ENCODE results near the gene CLEC4D.
"Not testable (repeated sequence)": the region's sequence is repeated elsewhere in the genome, so short reads cannot be mapped to it uniquely, and the experiment has no call there.

The CLEC4D gene

DNA sequence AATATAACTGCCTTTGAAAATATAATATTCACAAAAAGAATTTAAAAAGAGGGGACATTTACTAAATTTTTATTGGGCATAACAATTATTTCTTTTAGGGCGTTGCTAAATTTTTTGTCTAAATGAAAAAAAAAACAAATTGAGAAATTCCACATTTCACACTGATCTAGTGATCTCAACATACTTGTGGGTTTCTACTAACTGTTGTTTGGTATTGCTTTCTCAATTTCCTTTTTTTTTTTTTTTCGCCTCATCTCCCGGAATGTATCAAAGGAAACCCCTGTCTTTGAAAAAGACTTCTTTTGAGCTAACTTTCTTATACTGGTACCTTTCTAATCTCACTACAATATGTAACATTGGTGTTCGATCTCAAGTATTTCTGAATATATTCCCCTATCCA is at the start of gene CLEC4D:
Gene CLEC4D (plus strand): TSS at position 248 of the 400 bp plus-strand sequence. CDS start 230 bp downstream, outside the sequence.
- DNase-seq (ENCODE audit: low read depth in 1 of 2, low spot score in 1 of 2) = no peak
- in situ Hi-C loops (cut with HindIII; ENCODE audit: low pct_unique_long_range_greater_than_20kb, low sequenced_read_pairs) = no loop called here
- no peak for TF ChIP-seq JUND (IDR thresholded peaks at IDR 0.05; ENCODE audit: low read depth)

GRCh38 chr12:8465301-8465996 is 47.9 kb upstream of the CLEC4D start:
- TF ChIP-seq JUND (IDR thresholded peaks at IDR 0.05; ENCODE audit: low read depth) = no peak
- DNase-seq (ENCODE audit: low read depth in 1 of 2, low spot score in 1 of 2) = no peak
- in situ Hi-C loops (cut with HindIII; ENCODE audit: low pct_unique_long_range_greater_than_20kb, low sequenced_read_pairs) = no loop called here

GRCh38 chr12:8466241-8466640 is 47.1 kb upstream of the CLEC4D start:
- no peak for DNase-seq (ENCODE audit: low read depth in 1 of 2, low spot score in 1 of 2)
- in situ Hi-C loops (cut with HindIII; ENCODE audit: low pct_unique_long_range_greater_than_20kb, low sequenced_read_pairs) = no loop called here
- TF ChIP-seq JUND (IDR thresholded peaks at IDR 0.05; ENCODE audit: low read depth) = no peak

DNA sequence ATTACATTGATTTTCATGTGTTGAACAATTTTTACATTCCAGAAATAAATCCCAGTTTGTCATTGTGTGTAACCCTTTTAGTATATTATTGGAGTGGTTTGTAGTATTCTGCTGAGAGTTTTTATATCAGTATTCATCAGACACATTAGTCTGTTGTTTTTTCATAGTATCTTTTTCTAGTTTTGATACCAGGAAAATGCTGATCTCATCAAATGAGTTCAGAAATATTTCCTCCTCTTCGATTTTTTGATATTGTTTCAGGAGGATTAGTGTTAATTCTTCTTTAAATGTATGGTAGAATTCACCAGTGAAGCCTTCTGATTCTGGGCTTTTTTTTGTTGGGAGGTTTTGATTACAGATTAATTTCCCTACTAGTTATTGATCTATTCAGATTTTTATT is 42.2 kb upstream of the CLEC4D start:
- in situ Hi-C loops (cut with HindIII; ENCODE audit: low pct_unique_long_range_greater_than_20kb, low sequenced_read_pairs) = no loop called here
- TF ChIP-seq JUND (IDR thresholded peaks at IDR 0.05; ENCODE audit: low read depth) = no peak
- DNase-seq (ENCODE audit: low read depth in 1 of 2, low spot score in 1 of 2) = no peak

GRCh38 chr12:8475508-8476203 is 37.6 kb upstream of the CLEC4D start:
- no peak for TF ChIP-seq JUND (IDR thresholded peaks at IDR 0.05; ENCODE audit: low read depth)
- DNase-seq (ENCODE audit: low read depth in 1 of 2, low spot score in 1 of 2) = no peak
- in situ Hi-C loops (cut with HindIII; ENCODE audit: low pct_unique_long_range_greater_than_20kb, low sequenced_read_pairs) = no loop called here

GRCh38 chr12:8482571-8483061 is 30.7 kb upstream of the CLEC4D start:
- in situ Hi-C loops (cut with HindIII; ENCODE audit: low pct_unique_long_range_greater_than_20kb, low sequenced_read_pairs) = no loop called here
- TF ChIP-seq JUND (IDR thresholded peaks at IDR 0.05; ENCODE audit: low read depth) = no peak
- no peak for DNase-seq (ENCODE audit: low read depth in 1 of 2, low spot score in 1 of 2)

- DNase-seq (ENCODE audit: low read depth in 1 of 2, low spot score in 1 of 2) = no peak
- in situ Hi-C loops (cut with HindIII; ENCODE audit: low pct_unique_long_range_greater_than_20kb, low sequenced_read_pairs) = no loop called here
- TF ChIP-seq JUND (IDR thresholded peaks at IDR 0.05; ENCODE audit: low read depth) = no peak
Observed at GRCh38 chr12:8483079-8483478, 30.2 kb upstream of the CLEC4D start.

- no peak for DNase-seq (ENCODE audit: low read depth in 1 of 2, low spot score in 1 of 2)
- TF ChIP-seq JUND (IDR thresholded peaks at IDR 0.05; ENCODE audit: low read depth) = no peak
- in situ Hi-C loops (cut with HindIII; ENCODE audit: low pct_unique_long_range_greater_than_20kb, low sequenced_read_pairs) = no loop called here
Observed at GRCh38 chr12:8491646-8492530, 21.4 kb upstream of the CLEC4D start.

GRCh38 chr12:8493084-8493483 is 20.2 kb upstream of the CLEC4D start:
- DNase-seq (ENCODE audit: low read depth in 1 of 2, low spot score in 1 of 2) = no peak
- TF ChIP-seq JUND (IDR thresholded peaks at IDR 0.05; ENCODE audit: low read depth) = no peak
- in situ Hi-C loops (cut with HindIII; ENCODE audit: low pct_unique_long_range_greater_than_20kb, low sequenced_read_pairs) = no loop called here

DNA sequence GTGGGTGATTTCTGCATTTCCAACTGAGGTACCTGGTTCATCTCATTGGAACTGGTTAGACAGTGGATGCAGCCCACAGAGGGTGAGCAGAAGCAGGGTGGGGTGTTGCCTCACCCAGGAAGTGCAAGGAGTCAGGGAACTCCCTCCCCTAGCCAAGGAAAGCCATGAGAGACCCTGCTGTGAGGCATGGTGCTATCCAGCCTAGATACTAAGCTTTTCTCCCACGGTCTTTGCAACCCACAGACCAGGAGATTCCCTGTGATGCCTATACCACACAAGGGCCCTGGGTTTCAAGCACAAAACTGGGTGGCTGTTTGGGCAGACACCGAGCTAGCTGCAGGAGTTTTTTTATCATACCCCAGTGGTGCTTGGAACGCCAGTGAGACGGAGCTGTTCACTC is 17.6 kb upstream of the CLEC4D start:
- DNase-seq (ENCODE audit: low read depth in 1 of 2, low spot score in 1 of 2) = not testable (repeated sequence)

DNA sequence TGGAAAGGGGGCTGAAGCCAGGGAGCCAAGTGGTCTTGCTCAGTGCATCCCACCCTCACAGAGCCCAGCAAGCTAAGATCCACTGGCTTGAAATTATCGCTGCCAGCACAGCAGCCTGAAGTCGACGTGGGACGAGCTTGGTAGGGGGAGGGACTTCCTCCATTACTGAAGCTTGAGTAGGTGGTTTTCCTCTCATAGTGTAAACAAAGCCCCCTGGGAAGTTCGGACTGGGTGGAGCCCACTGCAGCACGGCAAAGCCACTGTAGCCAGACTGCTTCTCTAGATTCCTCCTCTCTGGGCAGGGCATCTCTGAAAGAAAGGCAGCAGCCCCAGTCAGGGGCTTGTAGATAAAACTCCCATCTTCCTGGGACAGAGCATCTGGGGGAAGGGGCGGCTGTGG is 17.2 kb upstream of the CLEC4D start:
- DNase-seq (ENCODE audit: low read depth in 1 of 2, low spot score in 1 of 2); in situ Hi-C loops (cut with HindIII; ENCODE audit: low pct_unique_long_range_greater_than_20kb, low sequenced_read_pairs): not testable (repeated sequence)

More for the DNA sequence above, 17.6 kb upstream of the CLEC4D start:
- in situ Hi-C loops (cut with HindIII; ENCODE audit: low pct_unique_long_range_greater_than_20kb, low sequenced_read_pairs) = not testable (repeated sequence)

DNA sequence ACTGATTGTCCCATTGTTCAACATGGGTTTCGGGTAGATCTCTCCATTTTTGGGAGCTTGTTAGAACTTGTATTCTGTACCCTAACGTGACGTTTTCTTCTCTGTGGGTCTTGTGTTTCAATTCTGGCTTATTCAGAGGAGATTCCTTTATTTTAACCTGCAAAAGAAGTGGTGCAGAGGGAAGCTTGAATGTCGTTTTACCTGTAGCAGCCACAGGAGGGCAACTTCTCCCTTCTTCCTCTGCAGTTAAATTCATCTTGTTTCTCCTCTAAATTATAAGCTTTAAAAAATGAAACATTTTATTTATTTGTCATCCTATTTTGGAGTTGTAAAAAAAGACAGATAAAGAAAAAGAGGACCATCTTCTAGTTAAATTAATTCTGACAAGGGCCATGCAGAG is 13.7 kb upstream of the CLEC4D start:
- no peak for DNase-seq (ENCODE audit: low read depth in 1 of 2, low spot score in 1 of 2)
- no peak for TF ChIP-seq JUND (IDR thresholded peaks at IDR 0.05; ENCODE audit: low read depth)
- in situ Hi-C loops (cut with HindIII; ENCODE audit: low pct_unique_long_range_greater_than_20kb, low sequenced_read_pairs) = no loop called here

DNA sequence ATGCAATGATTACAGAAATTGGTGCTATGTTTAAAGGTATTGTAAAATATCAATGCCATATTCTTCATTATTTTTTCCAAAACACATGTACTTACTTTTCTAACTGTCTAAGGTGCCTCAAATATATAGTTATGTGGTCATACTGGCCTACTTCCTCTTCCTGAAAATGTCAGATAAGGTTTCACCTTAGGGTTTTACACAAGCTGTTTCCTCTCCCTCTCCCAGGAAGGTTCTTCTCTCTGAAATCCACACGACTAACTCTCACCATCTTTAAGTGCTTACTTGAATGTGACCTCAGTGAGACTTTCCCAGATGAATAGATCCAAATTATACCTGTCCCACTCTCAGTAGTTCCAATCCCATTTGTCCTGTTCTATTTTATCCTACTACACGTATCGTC is 11.6 kb upstream of the CLEC4D start:
- no peak for DNase-seq (ENCODE audit: low read depth in 1 of 2, low spot score in 1 of 2)
- in situ Hi-C loops (cut with HindIII; ENCODE audit: low pct_unique_long_range_greater_than_20kb, low sequenced_read_pairs) = no loop called here
- no peak for TF ChIP-seq JUND (IDR thresholded peaks at IDR 0.05; ENCODE audit: low read depth)
